Daoy (cell line): ENCODE measurements around the gene PPL. TPM values are rescaled to one million over a fixed set of nuclear protein-coding genes. Genes with fewer than 3 reads are reported as not detected.
"Not testable (repeated sequence)": the region's sequence is repeated elsewhere in the genome, so short reads cannot be mapped to it uniquely, and the experiment has no call there.

ENCODE experiments used
- DNase-seq: peaks from one replicate; pipeline ENCODE4 v3.0.0-alpha.2; 2015; ENCODE audit warnings: low read depth
- total RNA-seq: library from RNA; depleted of rRNA; stranded (reverse); fragments of >200 nt; shearing (Covaris generic); gene quantifications from 2 replicates; pipeline ENCODE4 v1.2.3, GENCODE V29; 2014; rRNA removed

PPL gene
- 0.06 and 0.27 TPM in 2 replicates for total RNA-seq

DNA sequence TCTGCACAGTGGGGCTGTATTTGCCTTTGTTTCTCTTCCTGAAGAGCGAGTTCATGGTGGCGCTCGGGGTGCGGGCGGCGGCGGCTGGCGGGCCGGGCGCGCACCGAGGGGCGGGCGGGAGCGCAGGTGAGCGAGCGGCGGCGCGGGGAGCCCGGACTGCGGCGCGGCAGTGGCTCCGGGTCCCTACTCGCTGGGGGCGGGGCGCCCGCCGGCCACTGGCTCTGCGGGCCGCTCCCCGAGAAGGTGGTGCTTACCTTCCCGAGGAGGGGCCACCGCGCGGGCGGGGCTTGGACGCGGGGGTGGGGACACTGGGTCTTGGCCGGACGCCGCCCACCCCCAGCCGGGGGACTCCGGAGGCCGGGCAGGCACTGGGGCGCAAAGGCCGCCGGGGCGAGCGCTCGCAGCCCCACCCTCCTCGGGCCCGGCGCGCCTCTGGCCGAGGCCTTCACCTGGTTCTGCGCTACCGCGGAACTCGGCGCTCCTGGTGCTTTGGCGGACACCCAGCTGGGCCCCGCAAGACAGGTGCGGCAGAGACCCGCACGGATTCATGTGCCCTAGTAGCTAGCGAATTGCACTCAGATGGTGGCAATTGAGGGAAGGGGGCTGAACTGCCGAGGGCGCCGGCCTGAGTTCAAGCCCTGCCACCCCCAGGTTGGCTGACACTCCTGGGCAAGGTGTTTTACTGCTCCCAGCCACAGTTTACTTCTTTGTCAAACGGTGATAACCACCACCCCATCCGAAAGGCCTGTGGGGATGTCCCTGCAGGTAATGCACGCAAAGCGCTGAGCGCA is at the start of gene PPL:
Gene PPL (minus strand): TSS at position 158 of the 791 bp plus-strand sequence. CDS start 103 bp downstream, at position 55.
- DNase-seq: no peak

- no peak for DNase-seq
Measured at GRCh38 chr16:4984174-4984990, 47.4 kb upstream of the PPL start.

- no peak for DNase-seq
Measured at GRCh38 chr16:4982056-4982867, 45.3 kb upstream of the PPL start.

DNA sequence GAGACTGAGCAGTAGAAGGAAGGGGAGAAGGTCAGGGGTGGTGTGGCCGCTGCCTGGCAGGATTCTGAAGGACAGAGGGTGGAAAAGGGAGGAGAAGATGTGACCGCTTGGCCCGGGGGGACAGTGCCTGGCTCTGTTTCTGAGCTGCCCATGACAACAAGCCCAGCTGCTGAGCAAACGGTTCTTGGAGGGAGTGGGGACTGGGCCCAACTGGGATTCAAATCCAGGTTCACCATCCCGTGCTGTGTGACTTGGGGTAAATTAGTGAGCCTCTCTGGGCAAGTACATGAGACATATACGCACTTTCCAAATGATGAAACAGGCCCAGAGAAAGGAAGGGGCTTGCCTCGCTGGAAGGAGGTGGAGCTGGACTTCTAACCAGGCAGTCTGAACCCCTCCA is 44.5 kb upstream of the PPL start:
- no peak for DNase-seq

GRCh38 chr16:4980691-4981090 is 43.7 kb upstream of the PPL start:
- no peak for DNase-seq

GRCh38 chr16:4979736-4980660 is 43.0 kb upstream of the PPL start:
- DNase-seq: peak; percentile 16

GRCh38 chr16:4979164-4979563 is 42.2 kb upstream of the PPL start:
- no peak for DNase-seq

- no peak for DNase-seq
Measured at GRCh38 chr16:4976611-4977145, 39.7 kb upstream of the PPL start.

DNA sequence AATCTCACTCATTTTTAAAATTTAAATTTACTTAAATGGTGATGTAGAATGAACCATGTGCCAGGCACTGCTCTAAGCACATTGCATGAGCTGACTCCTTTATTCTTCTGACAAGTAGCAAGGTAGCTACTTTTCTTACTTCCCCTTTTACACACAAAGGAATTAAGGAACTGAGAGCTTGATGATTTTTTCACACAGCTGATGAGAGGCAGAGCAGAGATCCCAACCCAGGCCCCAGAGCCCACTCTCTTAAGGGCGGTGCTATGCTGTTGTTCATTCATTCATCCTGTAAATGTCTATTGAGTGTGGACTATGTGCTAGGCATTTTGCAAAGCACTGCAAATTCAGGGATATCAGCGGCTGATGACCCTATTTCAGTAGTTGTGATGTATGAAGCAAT is 39.1 kb upstream of the PPL start:
- DNase-seq: no peak

- DNase-seq: no peak
Measured at GRCh38 chr16:4972938-4973587, 36.1 kb upstream of the PPL start.

DNA sequence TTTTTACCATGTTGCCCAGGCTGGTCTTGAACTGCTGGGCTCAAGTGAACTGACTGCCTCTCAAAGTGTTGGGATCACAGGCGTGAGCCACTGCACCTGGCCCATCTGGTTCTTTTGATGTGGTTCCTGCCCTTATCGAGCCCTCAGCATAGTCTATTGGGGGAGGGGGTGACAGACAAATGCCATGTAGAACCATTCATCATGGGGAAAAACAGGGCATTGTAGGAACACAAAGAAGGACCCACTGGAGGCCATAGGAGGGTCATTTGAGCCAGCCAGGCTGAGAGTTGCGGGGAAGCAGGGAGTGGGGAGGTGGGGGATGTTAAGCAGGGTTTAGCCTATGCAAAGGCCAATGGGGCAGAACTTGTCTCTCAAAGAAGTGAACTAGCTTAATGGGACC is 33.1 kb upstream of the PPL start:
- DNase-seq: no peak

- DNase-seq: no peak
Measured at GRCh38 chr16:4968879-4969483, 32.0 kb upstream of the PPL start.

DNA sequence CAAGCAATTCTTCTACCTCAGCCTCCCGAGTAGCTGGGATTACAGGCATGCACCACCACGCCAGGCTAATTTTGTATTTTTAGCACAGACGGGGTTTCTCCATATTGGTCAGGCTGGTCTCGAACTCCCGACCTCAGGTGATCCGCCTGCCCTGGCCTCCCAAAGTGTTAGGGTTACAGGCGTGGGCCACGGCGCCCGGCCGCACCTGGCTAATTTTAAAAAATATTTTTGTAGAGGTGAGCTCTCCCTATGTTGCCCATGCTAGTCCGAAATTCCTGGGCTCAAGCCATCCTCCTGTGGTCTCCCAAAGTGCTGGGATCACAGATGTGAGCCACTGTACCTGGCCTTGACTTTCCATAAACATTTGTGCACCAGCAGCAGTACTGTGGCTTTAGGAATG is 31.3 kb upstream of the PPL start:
- not testable (repeated sequence) for DNase-seq

DNA sequence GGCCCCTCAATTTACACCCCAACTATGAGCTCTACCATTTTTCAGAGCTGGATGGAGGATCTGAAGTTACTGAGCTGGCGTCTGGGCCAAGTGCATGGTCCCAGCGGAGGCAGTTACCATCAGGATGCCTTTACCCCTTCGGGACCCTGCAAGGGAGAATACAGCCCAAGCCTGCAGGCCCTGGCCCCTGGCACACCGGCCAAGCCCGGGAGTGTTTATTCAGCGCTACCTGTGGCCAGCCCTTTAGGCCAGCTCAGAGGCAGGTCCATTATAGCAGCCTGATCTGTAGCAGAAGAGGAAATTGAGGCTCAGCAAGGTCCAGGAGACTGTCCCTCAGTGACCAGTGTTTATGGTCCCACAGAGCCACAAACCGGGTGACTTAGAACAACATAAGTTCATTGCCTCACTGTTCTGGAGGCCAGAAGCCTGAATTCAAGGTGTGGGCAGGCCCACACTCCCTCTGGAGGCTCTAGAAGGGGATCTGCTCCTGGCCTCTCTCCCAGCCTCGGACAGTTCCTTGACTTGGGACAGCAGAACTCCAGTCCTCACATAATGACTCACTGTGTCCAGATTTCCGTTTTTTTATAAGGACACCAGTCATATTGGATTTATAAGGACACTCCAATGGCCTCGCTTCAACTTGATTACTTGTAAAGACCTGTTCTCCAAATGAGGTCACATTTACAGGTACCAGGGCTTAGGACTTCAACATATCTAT is 29.9 kb upstream of the PPL start:
- no peak for DNase-seq

GRCh38 chr16:4963527-4963926 is 26.6 kb upstream of the PPL start:
- not testable (repeated sequence) for DNase-seq

DNA sequence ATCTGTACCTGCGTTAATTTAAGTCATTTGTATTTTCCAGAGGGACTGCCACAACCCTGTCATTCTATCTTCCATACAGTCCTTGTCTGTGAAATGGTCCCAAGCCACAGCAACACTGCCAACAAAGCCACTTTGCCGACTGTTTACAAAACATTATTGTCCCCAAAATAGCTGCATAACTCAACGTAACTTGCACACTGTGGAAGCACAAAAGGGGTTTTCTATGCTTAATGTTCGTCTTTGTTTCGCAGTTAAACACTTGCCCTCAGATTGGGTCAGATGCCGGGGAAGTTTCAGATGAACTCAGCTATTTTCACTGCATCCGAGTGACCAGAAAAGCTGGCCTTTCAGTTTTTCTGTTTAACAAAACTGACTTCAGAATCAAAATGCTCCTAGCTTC is 25.8 kb upstream of the PPL start:
- no peak for DNase-seq

DNA sequence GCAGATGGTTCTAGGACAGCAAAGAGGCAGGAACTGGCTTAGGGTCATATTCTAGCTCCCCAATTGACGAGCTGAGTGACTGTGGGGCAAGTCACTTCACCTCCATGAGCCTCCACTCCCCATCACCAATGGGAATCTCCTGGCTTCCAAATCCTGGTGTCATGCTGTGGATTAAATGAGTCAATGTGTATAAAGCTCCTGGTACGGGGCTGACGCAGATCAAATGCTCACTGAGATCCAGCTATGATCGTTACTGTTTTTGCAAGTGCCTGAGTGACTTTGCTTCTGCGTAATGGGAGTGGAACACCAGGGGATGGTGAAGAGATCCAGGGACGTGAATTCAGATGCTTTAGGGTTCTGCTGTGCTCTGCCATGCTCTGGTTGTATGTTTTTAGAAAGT is 23.6 kb upstream of the PPL start:
- DNase-seq: no peak

GRCh38 chr16:4958510-4959438 is 21.8 kb upstream of the PPL start:
- DNase-seq: no peak
